ENCODE measurements around the gene CAMSAP2.

The CAMSAP2 gene

GRCh38 chr1:200886594-200886993 is 147.9 kb downstream of the CAMSAP2 start:
- TF ChIP-seq ZFX (IDR thresholded peaks at IDR 0.05) (no peak), CTCF (conservative IDR thresholded peaks at IDR 0.05) (no peak)
- no peak overlapping the region for H3K27ac ChIP-seq

- no peak overlapping the region for H3K27ac ChIP-seq
- no peak for TF ChIP-seq CTCF (conservative IDR thresholded peaks at IDR 0.05)
- TF ChIP-seq ZFX (IDR thresholded peaks at IDR 0.05) = no peak
Observed at GRCh38 chr1:200887036-200887435, 148.3 kb downstream of the CAMSAP2 start.

GRCh38 chr1:200887772-200888348 is 149.2 kb downstream of the CAMSAP2 start:
- TF ChIP-seq ZFX (IDR thresholded peaks at IDR 0.05) = no peak
- TF ChIP-seq CTCF (conservative IDR thresholded peaks at IDR 0.05) = no peak
- no peak overlapping the region for H3K27ac ChIP-seq

- no peak overlapping the region for H3K27ac ChIP-seq
- TF ChIP-seq ZFX (IDR thresholded peaks at IDR 0.05) (no peak), CTCF (conservative IDR thresholded peaks at IDR 0.05) (no peak)
Observed at GRCh38 chr1:200888349-200888838, 149.7 kb downstream of the CAMSAP2 start.

GRCh38 chr1:200889571-200889970 is 150.9 kb downstream of the CAMSAP2 start:
- no peak overlapping the region for H3K27ac ChIP-seq
- no peak for TF ChIP-seq CTCF (conservative IDR thresholded peaks at IDR 0.05)
- TF ChIP-seq ZFX (IDR thresholded peaks at IDR 0.05) = no peak

- no peak overlapping the region for H3K27ac ChIP-seq
- TF ChIP-seq CTCF (conservative IDR thresholded peaks at IDR 0.05) = no peak
- TF ChIP-seq ZFX (IDR thresholded peaks at IDR 0.05) = no peak
Observed at GRCh38 chr1:200890027-200890426, 151.3 kb downstream of the CAMSAP2 start.

GRCh38 chr1:200890818-200891773 is 152.4 kb downstream of the CAMSAP2 start:
- H3K27ac ChIP-seq = peak overlapping the region; percentile 51
- TF ChIP-seq ZFX (IDR thresholded peaks at IDR 0.05) (no peak), CTCF (conservative IDR thresholded peaks at IDR 0.05) (peak; percentile 75)
